ENCODE results near the gene NIPA2.

DNA sequence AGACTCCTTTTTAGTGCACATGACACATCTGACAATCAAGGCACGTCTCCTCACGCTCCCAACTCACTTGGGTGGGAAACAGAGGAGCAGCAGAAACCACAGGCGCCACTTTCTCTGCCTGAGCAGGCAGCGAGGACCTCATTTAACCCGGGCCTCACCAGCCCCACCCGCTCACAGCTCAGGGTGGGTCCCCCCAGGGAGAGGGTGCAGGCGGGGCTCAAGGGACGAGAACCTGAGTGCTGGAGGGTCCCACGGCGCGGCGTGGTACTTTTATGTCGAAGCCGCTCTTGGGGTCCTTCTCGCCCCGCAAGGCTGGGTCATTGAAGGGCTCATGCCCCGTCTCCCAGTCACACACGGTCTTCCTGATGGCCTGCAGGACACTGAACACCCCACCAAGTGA lies 79.1 kb downstream of the NIPA2 start:
- no peak for TF ChIP-seq TARDBP (IDR thresholded peaks at IDR 0.05)
- no peak for TF ChIP-seq FOXK2 (IDR thresholded peaks at IDR 0.05)
- TF ChIP-seq FOXM1 (IDR thresholded peaks at IDR 0.05; ENCODE audit: borderline replicate concordance): no peak
- TF ChIP-seq SUZ12 (IDR thresholded peaks at IDR 0.05): no peak
- no peak for TF ChIP-seq SP1 (IDR thresholded peaks at IDR 0.05)
- TF ChIP-seq LEF1 (IDR thresholded peaks at IDR 0.05; ENCODE audit: borderline replicate concordance): no peak
- TF ChIP-seq, protein P1, sequence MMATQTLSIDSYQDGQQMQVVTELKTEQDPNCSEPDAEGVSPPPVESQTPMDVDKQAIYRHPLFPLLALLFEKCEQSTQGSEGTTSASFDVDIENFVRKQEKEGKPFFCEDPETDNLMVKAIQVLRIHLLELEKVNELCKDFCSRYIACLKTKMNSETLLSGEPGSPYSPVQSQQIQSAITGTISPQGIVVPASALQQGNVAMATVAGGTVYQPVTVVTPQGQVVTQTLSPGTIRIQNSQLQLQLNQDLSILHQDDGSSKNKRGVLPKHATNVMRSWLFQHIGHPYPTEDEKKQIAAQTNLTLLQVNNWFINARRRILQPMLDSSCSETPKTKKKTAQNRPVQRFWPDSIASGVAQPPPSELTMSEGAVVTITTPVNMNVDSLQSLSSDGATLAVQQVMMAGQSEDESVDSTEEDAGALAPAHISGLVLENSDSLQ (IDR thresholded peaks at IDR 0.05): no peak
- TF ChIP-seq ZNF384 (IDR thresholded peaks at IDR 0.05): no peak
- no peak for TF ChIP-seq ELF4 (IDR thresholded peaks at IDR 0.05)
- TF ChIP-seq NFRKB (IDR thresholded peaks at IDR 0.05): no peak
